Body of pancreas (tissue), 4 donors: Measurements from ENCODE around the gene ESAM. TPM values are rescaled to one million over a fixed set of nuclear protein-coding genes. Genes with fewer than 3 reads are reported as not detected.
A peak's percentile ranks its signal among the peaks of the same experiment; 100 is the strongest.

ENCODE experiments used
- ATAC-seq: fragments of 150-250 bp; one replicate; pipeline ENCODE4 v1.9.1; 2016
- DNase-seq, 4 donors: peaks; one replicate each; pipeline ENCODE4 v3.0.0-alpha.2; 2019
- H3K27ac ChIP-seq, 4 donors: fragments of 200-600 bp; sonication (generic); 1 replicate in 3 of 4; 2 replicates in 1 of 4; pipeline versions ENCODE4 v1.5.1 to v1.6.1; 2016 to 2019; ENCODE audit warnings: mild to moderate bottlenecking in 1 of 4, mixed read lengths in 1 of 4, moderate library complexity in 1 of 4
- H3K27me3 ChIP-seq, 2 donors: fragments of 200-600 bp; sonication (generic); one replicate each; pipeline ENCODE4 v1.6.0; 2016; ENCODE audit warnings: mild to moderate bottlenecking in 1 of 2
- H3K36me3 ChIP-seq, 2 donors: fragments of 200-600 bp; sonication (generic); replicated peaks in 1 of 2; 2 replicates each; pipeline ENCODE4 v1.5.1; 2016; ENCODE audit warnings: low read depth in 2 of 2; ENCODE audit not compliant: insufficient read depth in 1 of 2
- H3K4me1 ChIP-seq: fragments of 200-600 bp; sonication (generic); one replicate; pipeline ENCODE4 v1.6.0; 2016
- H3K4me3 ChIP-seq, 2 donors: fragments of 200-600 bp; sonication (generic); 1 replicate in 1 of 2; 2 replicates in 1 of 2; pipeline ENCODE4 v1.5.1; 2016 to 2019
- H3K9me3 ChIP-seq, 3 donors: fragments of 200-600 bp; sonication (generic); 1 replicate in 2 of 3; 2 replicates in 1 of 3; pipeline ENCODE4 v1.5.1; 2016
- CTCF ChIP-seq, 7 experiments: fragments of 450-650 bp in 4 of 7; fragments of 200-600 bp in 3 of 7; sonication (generic) in 3 of 7; IDR thresholded peaks; one replicate each; pipeline ENCODE4 v1.5.1; 2016 to 2019; ENCODE audit warnings: antibody characterized with exemption in 7 of 7
- POLR2A ChIP-seq, 3 donors: fragments of 450-650 bp; IDR thresholded peaks; one replicate each; pipeline ENCODE4 v1.6.1; 2016; ENCODE audit warnings: antibody characterized with exemption in 3 of 3, mild to moderate bottlenecking in 2 of 3
- WGBS, 2 donors: methylation state at CpG; one replicate each; pipeline ENCODE4 v1.1.5; 2017; 5-methylcytosine and 5-hydroxymethylcytosine counted together
- intact Hi-C: fragments of 100-400 bp; cut with DNase I; formaldehyde crosslinking; loops from one replicate; pipeline ENCODE4 v1.15.1; 2023
- total RNA-seq, 2 donors: library from RNA; depleted of rRNA; stranded (reverse); fragments of >200 nt; gene quantifications; one replicate each; pipeline ENCODE4 v1.1.0, GENCODE V29; 2016

ESAM gene
- total RNA-seq, 2 donors from 2014 or later, result 11.7 to 20.8 TPM

GRCh38 chr11:124722176-124722575, 39.9 kb downstream of the ESAM start:
- intact Hi-C loops, result no loop called here
- no peaks in the 10 kb centered on the region for H3K9me3 ChIP-seq
- peaks cover 27% of the 10 kb centered on the region for H3K4me1 ChIP-seq
- 46 to 59% methylated on average over 6 of the region's 6 CpGs for WGBS, 2 donors
- TF ChIP-seq CTCF (IDR thresholded peaks at IDR 0.05), result no peak
- TF ChIP-seq POLR2A (IDR thresholded peaks at IDR 0.05), result no peak
- no peaks in the 10 kb centered on the region for H3K27me3 ChIP-seq
- no peak overlapping the region for H3K27ac ChIP-seq
- no peak for DNase-seq
- no peaks in the 10 kb centered on the region for H3K36me3 ChIP-seq
- no peak for ATAC-seq
- no peak overlapping the region for H3K4me3 ChIP-seq

- intact Hi-C loops, result no loop called here
- H3K9me3 ChIP-seq, result no peaks in the 10 kb centered on the region
- no peak overlapping the region for H3K27ac ChIP-seq
- DNase-seq, result no peak
- ATAC-seq, result no peak
- no peak overlapping the region for H3K4me3 ChIP-seq
- H3K36me3 ChIP-seq, result no peaks in the 10 kb centered on the region
- WGBS, 2 donors, result 14 to 30% methylated on average over 2 of the region's 2 CpGs
- peaks cover 16% of the 10 kb centered on the region for H3K4me1 ChIP-seq
- H3K27me3 ChIP-seq, result no peaks in the 10 kb centered on the region
- TF ChIP-seq POLR2A (IDR thresholded peaks at IDR 0.05) (no peak), CTCF (IDR thresholded peaks at IDR 0.05) (no peak)
These were observed 42.6 kb downstream of the ESAM start for GRCh38 chr11:124719534-124719933.

GRCh38 chr11:124718801-124719200, 43.3 kb downstream of the ESAM start:
- no peak overlapping the region for H3K4me3 ChIP-seq
- intact Hi-C loops, result no loop called here

GRCh38 chr11:124717786-124718651, 44.1 kb downstream of the ESAM start:
- H3K4me1 ChIP-seq, result peaks cover 16% of the 10 kb centered on the region
- TF ChIP-seq CTCF (IDR thresholded peaks at IDR 0.05) (no peak), POLR2A (IDR thresholded peaks at IDR 0.05) (no peak)
- H3K4me3 ChIP-seq, result no peak overlapping the region
- intact Hi-C loops, result no loop called here
- 0 to 1% methylated on average over 39 to 45 of the region's 45 CpGs for WGBS, 2 donors
- DNase-seq (peak in 1 of 4 donors; percentile 8), ATAC-seq (peak; percentile 35)
- no peaks in the 10 kb centered on the region for H3K9me3 ChIP-seq
- no peak overlapping the region for H3K27ac ChIP-seq
- H3K27me3 ChIP-seq, result no peaks in the 10 kb centered on the region
- H3K36me3 ChIP-seq, result no peaks in the 10 kb centered on the region

More at GRCh38 chr11:124718801-124719200, 43.3 kb downstream of the ESAM start:
- TF ChIP-seq POLR2A (IDR thresholded peaks at IDR 0.05) (no peak), CTCF (IDR thresholded peaks at IDR 0.05) (no peak)
- DNase-seq (no peak), ATAC-seq (no peak)
- peaks cover 16% of the 10 kb centered on the region for H3K4me1 ChIP-seq
- no peaks in the 10 kb centered on the region for H3K9me3 ChIP-seq
- WGBS, 2 donors, result 23 to 26% methylated on average over 14 of the region's 14 CpGs
- H3K36me3 ChIP-seq, result no peaks in the 10 kb centered on the region
- no peak overlapping the region for H3K27ac ChIP-seq
- H3K27me3 ChIP-seq, result no peaks in the 10 kb centered on the region

GRCh38 chr11:124717421-124717785, 44.7 kb downstream of the ESAM start:
- no peak for TF ChIP-seq CTCF (IDR thresholded peaks at IDR 0.05)
- TF ChIP-seq POLR2A (IDR thresholded peaks at IDR 0.05), result no peak
- intact Hi-C loops, result no loop called here
- no peaks in the 10 kb centered on the region for H3K36me3 ChIP-seq
- ATAC-seq (no peak), DNase-seq (no peak)
- H3K27me3 ChIP-seq, result no peaks in the 10 kb centered on the region
- WGBS, 2 donors, result 41 to 48% methylated on average over 7 of the region's 7 CpGs
- H3K4me1 ChIP-seq, result peaks cover 16% of the 10 kb centered on the region
- no peaks in the 10 kb centered on the region for H3K9me3 ChIP-seq
- no peak overlapping the region for H3K27ac ChIP-seq
- no peak overlapping the region for H3K4me3 ChIP-seq
